Retinal pigment epithelial cell (primary cell): ENCODE results near the gene PLCB1.

Experiments used
- DNase-seq: peaks from one replicate; pipeline ENCODE4 v3.0.0-alpha.2; 2010; ENCODE audit warnings: low read depth
- H3K4me3 ChIP-seq: 2 replicates; pipeline ENCODE4 v1.5.1; 2011; ENCODE audit warnings: mild to moderate bottlenecking, low read length, control low read depth, moderate library complexity
- CTCF ChIP-seq: conservative IDR thresholded peaks from 2 replicates; pipeline ENCODE4 v1.5.1; 2011; ENCODE audit warnings: low read depth, low read length, control low read depth, inconsistent platforms

Gene PLCB1

GRCh38 chr20:8874437-8874836 lies 742.4 kb downstream of the PLCB1 start:
- DNase-seq = no peak
- no peak for TF ChIP-seq CTCF

GRCh38 chr20:8875586-8875985 lies 743.5 kb downstream of the PLCB1 start:
- no peak for DNase-seq
- no peak for TF ChIP-seq CTCF
- H3K4me3 ChIP-seq = no peak overlapping the region

More at GRCh38 chr20:8874437-8874836, 742.4 kb downstream of the PLCB1 start:
- no peak overlapping the region for H3K4me3 ChIP-seq

DNA sequence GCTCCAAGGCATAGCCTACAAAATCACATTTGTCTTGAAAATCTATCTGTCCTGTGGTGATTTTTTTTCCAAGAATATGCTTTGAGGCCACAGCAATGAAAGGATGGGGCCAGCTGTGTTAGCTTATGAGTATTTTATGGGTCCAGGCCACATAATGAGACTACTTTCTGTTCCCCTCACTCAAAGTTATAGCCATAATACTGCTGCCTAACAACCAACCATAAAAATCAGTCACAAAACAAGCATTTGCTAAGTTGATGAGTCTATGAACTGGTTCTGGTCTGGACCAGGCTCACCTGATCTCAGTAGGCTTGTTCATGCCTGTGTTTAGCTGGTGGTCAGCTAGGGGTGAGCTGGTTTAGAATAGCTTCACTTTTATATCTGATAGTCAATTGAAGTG lies 744.3 kb downstream of the PLCB1 start:
- DNase-seq = no peak
- H3K4me3 ChIP-seq = no peak overlapping the region
- no peak for TF ChIP-seq CTCF

DNA sequence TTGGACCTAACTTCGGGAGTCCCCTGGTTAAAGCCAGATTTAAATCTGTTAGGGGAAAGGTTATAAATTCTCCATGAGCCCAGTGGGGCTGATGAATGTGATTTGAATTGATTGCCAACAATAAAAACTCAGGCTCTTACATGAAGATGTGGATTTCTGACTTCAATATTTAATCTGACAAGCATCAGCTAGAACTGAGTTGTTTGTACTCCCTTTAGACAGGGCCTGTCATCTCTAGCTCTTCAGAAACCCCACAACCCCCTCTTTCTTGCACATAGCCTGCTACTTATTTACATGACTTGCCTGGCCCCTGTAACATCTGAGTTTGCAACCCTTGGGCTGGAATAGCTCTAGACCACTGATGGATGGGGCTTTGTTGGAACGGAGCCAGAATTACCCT lies 745.2 kb downstream of the PLCB1 start:
- no peak for DNase-seq
- TF ChIP-seq CTCF = no peak
- H3K4me3 ChIP-seq = no peak overlapping the region

DNA sequence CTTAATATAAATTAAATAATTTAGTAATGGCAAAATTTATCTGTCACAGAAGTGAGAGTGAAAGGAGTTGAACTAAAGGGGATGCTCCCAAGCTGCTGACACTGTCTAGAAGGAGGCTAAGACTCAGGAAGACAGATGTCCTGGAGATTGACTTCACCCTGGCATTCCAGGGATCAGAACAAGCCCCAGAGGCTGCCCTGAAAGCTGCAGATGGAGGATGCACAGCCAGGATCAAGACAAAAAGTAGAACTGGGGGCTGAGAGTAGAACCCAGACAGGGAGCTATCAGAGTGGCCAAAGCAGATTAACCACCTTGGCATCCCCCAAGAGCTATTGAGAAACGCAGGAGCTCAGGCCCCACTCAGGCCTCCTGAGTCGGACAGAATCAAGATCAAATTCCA lies 747.6 kb downstream of the PLCB1 start:
- no peak for DNase-seq
- H3K4me3 ChIP-seq = no peak overlapping the region
- TF ChIP-seq CTCF = no peak

- no peak for TF ChIP-seq CTCF
- DNase-seq = no peak
- H3K4me3 ChIP-seq = no peak overlapping the region
Measured at GRCh38 chr20:8880085-8880853, 748.2 kb downstream of the PLCB1 start.

GRCh38 chr20:8891039-8891438 lies 759.0 kb downstream of the PLCB1 start:
- no peak overlapping the region for H3K4me3 ChIP-seq
- no peak for DNase-seq
- TF ChIP-seq CTCF = no peak
